ENCODE measurements around the gene RSPO4. TPM values are rescaled to one million over a fixed set of nuclear protein-coding genes. Genes with fewer than 3 reads are reported as not detected.

Gene RSPO4
- total and polyA plus RNA-seq, 2 of the 8 experiments (the other 6 are each of a cell fraction or from before 2014, with no cell fraction given): 3.4 to 6.4 TPM

DNA sequence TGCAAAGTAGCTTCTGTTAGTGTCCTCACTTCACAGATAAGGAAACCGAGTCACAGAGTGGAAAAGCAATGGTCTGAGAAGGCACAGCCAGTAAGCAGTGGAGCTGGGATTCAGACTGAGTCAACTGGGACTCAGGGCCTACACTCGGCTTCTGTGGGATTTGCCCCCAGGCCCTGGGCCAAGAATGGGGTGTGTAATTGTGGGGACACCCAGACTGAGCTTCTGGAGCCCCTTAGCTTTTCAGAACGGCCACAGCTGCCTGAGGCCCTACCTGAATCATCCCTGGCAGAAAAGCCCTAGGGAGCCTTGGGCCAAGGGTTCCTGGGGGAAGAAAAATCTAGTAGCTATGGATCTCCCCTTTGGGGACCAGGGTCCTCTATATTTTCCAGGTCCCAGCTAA lies 92.5 kb downstream of the RSPO4 start (continued):
- TF ChIP-seq, protein P1, sequence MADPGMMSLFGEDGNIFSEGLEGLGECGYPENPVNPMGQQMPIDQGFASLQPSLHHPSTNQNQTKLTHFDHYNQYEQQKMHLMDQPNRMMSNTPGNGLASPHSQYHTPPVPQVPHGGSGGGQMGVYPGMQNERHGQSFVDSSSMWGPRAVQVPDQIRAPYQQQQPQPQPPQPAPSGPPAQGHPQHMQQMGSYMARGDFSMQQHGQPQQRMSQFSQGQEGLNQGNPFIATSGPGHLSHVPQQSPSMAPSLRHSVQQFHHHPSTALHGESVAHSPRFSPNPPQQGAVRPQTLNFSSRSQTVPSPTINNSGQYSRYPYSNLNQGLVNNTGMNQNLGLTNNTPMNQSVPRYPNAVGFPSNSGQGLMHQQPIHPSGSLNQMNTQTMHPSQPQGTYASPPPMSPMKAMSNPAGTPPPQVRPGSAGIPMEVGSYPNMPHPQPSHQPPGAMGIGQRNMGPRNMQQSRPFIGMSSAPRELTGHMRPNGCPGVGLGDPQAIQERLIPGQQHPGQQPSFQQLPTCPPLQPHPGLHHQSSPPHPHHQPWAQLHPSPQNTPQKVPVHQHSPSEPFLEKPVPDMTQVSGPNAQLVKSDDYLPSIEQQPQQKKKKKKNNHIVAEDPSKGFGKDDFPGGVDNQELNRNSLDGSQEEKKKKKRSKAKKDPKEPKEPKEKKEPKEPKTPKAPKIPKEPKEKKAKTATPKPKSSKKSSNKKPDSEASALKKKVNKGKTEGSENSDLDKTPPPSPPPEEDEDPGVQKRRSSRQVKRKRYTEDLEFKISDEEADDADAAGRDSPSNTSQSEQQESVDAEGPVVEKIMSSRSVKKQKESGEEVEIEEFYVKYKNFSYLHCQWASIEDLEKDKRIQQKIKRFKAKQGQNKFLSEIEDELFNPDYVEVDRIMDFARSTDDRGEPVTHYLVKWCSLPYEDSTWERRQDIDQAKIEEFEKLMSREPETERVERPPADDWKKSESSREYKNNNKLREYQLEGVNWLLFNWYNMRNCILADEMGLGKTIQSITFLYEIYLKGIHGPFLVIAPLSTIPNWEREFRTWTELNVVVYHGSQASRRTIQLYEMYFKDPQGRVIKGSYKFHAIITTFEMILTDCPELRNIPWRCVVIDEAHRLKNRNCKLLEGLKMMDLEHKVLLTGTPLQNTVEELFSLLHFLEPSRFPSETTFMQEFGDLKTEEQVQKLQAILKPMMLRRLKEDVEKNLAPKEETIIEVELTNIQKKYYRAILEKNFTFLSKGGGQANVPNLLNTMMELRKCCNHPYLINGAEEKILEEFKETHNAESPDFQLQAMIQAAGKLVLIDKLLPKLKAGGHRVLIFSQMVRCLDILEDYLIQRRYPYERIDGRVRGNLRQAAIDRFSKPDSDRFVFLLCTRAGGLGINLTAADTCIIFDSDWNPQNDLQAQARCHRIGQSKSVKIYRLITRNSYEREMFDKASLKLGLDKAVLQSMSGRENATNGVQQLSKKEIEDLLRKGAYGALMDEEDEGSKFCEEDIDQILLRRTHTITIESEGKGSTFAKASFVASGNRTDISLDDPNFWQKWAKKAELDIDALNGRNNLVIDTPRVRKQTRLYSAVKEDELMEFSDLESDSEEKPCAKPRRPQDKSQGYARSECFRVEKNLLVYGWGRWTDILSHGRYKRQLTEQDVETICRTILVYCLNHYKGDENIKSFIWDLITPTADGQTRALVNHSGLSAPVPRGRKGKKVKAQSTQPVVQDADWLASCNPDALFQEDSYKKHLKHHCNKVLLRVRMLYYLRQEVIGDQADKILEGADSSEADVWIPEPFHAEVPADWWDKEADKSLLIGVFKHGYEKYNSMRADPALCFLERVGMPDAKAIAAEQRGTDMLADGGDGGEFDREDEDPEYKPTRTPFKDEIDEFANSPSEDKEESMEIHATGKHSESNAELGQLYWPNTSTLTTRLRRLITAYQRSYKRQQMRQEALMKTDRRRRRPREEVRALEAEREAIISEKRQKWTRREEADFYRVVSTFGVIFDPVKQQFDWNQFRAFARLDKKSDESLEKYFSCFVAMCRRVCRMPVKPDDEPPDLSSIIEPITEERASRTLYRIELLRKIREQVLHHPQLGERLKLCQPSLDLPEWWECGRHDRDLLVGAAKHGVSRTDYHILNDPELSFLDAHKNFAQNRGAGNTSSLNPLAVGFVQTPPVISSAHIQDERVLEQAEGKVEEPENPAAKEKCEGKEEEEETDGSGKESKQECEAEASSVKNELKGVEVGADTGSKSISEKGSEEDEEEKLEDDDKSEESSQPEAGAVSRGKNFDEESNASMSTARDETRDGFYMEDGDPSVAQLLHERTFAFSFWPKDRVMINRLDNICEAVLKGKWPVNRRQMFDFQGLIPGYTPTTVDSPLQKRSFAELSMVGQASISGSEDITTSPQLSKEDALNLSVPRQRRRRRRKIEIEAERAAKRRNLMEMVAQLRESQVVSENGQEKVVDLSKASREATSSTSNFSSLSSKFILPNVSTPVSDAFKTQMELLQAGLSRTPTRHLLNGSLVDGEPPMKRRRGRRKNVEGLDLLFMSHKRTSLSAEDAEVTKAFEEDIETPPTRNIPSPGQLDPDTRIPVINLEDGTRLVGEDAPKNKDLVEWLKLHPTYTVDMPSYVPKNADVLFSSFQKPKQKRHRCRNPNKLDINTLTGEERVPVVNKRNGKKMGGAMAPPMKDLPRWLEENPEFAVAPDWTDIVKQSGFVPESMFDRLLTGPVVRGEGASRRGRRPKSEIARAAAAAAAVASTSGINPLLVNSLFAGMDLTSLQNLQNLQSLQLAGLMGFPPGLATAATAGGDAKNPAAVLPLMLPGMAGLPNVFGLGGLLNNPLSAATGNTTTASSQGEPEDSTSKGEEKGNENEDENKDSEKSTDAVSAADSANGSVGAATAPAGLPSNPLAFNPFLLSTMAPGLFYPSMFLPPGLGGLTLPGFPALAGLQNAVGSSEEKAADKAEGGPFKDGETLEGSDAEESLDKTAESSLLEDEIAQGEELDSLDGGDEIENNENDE (IDR thresholded peaks at IDR 0.05; ENCODE audit: insufficient replicate concordance, low read length): no peak

Measured in H1 (cell line).